GM10847 (cell line): ENCODE results near the gene ITGAX.

ENCODE experiments used
- POLR2A ChIP-seq: IDR thresholded peaks from 2 replicates; pipeline ENCODE4 v1.6.1; 2011; ENCODE audit not compliant: insufficient read length; ENCODE audit errors: extremely low read depth

ITGAX gene

DNA sequence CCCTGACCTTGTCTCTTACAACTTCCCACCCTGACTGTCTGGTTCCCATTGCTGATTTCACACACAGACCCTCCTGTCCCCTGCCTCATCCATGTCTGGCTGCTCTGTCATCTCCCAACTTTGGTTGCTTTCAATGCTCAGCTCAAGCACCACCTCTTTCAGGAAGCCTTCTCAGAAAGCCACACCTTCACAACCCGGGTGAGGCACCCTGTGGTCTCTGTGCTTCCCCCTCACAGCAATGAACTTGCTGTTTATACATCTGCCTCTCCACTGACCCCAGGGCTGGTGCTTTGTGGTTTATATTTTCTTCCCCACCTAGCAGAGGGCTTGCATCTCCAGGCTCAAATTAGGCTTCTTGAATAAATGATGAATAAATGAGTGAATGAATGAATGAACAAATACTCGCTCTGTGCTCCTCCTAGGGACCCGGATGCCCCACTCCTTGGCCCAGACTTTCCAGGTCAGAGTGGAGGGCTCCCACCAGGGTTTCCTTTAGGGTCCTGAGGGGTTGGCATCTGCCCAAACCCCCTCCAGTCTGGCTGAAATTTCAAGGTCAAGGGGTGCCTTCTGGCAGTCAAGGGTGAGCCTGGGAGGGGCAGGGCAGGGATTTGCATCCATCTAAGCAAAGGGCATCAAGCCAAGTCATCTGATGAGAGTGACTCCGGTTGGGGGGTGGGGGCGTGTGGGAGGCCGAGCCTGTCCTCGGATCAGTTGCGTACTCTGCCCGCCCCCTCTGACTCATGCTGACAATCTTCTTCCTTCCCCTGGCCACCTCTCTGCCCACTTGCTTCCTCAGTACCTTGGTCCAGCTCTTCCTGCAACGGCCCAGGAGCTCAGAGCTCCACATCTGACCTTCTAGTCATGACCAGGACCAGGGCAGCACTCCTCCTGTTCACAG, at the start of gene ITGAX:
TSS of gene ITGAX (plus strand) at position 783 of the 898 bp plus-strand sequence. CDS start at position 862, 79 bp downstream.
- no peak for TF ChIP-seq POLR2A

DNA sequence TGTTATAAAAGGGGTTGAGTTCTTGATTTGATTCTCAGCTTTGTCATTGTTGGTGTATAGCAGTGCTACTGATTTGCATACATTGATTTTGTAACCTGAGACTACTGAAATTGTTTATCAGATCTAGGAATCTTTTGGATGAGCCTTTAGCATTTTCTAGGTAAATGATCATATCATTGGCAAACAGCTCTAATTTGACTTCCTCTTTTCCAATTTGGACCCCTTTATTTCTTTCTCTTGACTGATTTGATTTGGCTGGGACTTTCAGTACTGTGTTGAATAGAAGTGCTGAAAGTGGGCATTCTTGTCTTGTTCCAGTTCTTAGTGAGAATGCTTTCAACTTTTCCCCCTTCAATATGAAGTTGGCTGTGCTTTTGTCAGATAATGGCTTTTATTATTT, 49.8 kb upstream of the ITGAX start:
- TF ChIP-seq POLR2A: no peak

DNA sequence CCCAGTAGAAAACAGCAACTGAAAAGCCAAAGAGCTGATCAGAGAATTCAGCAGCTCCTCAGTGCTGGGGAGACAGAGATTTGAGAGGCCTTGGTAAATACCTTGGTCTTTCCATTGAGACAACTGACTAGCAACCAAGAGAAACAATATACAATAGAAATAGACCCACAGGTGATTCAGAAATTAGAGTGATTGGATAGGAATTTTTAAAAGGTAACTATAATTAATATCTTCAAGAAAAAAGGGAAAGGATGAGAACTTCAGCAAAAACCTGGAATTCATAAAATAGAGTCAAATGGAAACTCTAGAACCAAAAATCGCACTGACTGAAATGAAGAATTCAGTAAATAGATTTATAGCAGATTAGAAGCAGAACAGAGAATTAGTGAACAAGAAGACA, 32.5 kb upstream of the ITGAX start:
- TF ChIP-seq POLR2A: no peak

DNA sequence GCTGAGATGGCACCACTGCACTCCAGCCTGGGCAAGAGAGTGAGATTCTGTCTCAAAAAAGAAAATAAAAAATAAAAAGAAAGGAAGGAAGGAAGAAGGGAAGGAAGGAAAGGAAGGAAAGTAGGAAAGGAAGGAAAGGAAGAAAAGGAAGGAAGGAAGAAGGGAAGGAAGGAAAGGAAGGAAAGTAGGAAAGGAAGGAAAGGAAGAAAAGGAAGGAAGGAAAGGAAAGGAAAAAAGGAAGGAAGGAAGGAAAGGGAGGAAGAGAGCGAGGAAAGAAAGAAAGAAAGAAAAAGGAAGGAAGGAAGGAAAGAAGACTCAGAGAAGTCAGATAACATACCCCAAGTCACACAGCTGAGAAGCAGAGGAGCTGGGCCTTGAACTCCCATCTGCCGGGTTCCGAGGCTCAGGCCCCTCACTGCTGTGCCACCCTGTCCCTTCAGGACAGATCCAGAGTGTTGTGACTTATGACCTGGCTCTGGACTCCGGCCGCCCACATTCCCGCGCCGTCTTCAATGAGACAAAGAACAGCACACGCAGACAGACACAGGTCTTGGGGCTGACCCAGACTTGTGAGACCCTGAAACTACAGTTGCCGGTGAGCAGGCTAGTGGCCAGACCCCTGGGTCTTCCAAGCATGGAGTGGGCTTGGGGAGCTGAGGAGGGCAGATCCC, 30.9 kb upstream of the ITGAX start:
- no peak for TF ChIP-seq POLR2A

DNA sequence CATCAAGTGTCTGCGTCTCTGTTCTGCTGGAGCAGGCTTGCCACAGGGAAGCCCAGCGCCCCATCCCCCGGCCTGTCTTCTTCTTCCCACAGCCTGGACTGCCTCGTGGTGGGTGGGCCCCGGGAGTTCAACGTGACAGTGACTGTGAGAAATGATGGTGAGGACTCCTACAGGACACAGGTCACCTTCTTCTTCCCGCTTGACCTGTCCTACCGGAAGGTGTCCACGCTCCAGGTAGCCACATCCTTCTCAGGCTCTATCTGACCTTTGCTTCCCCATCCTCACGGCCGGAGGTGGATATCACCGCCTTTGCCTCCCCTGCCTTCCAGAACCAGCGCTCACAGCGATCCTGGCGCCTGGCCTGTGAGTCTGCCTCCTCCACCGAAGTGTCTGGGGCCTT, 29.8 kb upstream of the ITGAX start:
- no peak for TF ChIP-seq POLR2A

DNA sequence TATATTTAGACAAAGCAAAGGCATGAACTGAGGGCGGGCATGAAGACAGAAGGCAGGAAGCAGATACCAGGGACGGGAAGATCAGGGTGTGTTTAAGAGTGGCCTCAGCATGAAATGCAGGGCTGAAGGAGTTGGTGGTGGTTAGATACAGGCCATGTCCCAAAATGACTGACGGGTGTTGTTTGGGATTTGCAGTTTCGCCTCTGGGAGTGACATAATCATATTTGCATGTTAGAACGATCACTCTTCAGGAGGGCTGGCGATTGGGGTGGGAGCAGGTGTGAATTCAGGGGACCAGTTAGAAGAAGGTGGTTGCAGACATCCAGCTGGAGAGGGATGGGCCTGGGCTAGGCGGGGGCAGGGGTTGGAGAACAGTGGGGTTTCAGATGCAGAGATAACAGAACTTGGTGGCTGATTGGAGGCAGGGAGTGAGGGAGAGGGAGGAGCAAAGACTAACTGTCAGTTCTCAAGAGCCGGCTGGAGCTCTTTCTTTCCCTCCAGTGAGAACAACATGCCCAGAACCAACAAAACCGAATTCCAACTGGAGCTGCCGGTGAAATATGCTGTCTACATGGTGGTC, 27.2 kb upstream of the ITGAX start:
- no peak for TF ChIP-seq POLR2A

DNA sequence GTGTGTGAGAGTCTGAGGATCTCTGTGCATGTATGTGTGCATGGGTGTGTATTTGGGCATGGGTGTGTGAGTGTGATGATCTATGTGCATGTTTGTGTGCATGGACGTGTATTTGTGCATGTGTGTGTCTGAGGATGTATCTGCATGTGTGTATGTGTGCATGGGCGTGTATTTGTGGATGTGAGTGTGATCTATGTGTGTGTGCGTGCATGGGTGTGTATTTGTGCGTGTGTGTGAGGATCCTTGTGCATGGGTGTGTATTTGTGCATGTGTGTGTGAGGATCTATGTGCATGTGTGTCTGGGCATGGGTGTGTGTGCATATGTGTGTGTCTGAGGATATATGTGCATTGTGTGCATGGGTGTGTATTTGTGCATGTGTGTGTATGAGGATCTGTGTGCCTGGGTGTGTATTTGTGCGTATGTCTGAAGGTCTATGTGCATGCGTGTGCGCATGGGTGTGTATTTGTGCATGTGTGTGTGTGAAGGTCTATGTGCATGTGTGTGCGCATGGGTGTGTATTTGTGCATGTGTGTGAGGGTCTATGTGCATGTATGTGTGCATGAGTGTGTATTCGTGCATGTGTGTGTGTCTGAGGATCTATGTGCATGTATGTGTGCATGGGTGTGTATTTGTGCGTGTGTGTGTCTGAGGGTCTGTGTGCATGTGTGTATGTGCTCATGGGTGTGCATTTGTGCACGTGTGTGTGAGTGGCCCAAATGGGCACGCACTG, 26.5 kb upstream of the ITGAX start:
- no peak for TF ChIP-seq POLR2A

DNA sequence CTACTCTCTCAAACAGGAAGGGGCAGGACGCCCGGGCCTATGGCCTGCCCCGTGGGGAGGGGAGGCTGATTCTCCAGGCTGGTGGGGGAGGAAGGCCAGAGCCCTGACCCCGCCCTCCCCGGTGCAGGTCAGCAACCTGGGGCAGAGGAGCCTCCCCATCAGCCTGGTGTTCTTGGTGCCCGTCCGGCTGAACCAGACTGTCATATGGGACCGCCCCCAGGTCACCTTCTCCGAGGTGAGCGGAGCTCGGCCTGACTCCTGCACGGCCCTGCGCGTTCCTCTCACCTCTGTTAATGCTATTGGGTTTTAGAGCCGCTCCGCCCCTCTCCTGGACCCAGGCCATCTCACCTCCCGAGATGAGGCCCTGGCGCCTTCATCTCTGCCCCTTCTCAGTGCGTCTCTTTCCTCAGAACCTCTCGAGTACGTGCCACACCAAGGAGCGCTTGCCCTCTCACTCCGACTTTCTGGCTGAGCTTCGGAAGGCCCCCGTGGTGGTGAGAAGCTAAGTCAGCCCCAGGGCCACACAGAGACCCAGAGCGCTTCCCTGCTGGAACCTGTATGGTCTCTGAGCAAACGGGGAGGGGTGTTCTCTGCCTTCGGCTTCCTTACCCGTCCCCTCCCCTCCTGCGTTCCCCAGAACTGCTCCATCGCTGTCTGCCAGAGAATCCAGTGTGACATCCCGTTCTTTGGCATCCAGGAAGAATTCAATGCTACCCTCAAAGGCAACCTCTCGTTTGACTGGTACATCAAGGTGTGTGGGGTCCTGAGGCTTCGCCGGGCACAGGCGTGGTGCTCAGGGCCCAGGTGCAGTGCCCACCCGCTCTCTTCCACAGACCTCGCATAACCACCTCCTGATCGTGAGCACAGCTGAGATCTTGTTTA, 25.1 kb upstream of the ITGAX start:
- no peak for TF ChIP-seq POLR2A

DNA sequence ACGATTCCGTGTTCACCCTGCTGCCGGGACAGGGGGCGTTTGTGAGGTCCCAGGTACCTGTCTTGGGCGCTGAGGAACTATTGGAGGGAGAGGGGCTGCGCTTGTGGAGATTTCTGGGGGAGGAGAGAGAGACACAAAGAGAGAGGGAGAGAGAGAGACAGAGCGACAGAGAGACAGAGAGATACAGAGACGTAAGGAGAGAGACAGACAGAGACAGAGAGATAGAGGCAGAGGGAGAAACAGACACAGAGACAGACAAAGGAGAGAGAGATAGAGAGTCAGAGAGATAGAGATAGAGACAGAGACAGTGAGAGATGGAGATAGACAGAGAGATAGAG, 24.5 kb upstream of the ITGAX start:
- TF ChIP-seq POLR2A: no peak

DNA sequence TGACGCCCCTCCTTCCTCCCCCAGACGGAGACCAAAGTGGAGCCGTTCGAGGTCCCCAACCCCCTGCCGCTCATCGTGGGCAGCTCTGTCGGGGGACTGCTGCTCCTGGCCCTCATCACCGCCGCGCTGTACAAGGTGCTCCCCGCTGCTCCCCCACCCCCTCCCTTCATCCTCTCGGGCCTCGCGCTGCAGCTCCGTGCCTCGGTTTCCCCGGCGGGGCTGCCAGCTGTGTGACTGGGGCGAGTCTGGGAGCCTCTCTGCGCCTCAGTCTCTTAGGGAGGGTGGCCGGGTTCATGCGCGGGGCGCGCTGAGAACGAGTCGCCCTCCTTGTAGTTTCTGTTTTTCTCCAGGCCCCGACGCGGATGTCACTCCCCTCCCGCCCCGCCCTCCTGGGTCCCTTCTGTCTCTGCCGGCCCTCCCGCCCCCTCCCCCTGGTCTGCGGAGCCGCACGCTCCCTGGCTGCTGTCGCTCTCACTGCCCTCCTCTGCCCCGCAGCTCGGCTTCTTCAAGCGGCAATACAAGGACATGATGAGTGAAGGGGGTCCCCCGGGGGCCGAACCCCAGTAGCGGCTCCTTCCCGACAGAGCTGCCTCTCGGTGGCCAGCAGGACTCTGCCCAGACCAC, 23.7 kb upstream of the ITGAX start:
- TF ChIP-seq POLR2A: no peak

DNA sequence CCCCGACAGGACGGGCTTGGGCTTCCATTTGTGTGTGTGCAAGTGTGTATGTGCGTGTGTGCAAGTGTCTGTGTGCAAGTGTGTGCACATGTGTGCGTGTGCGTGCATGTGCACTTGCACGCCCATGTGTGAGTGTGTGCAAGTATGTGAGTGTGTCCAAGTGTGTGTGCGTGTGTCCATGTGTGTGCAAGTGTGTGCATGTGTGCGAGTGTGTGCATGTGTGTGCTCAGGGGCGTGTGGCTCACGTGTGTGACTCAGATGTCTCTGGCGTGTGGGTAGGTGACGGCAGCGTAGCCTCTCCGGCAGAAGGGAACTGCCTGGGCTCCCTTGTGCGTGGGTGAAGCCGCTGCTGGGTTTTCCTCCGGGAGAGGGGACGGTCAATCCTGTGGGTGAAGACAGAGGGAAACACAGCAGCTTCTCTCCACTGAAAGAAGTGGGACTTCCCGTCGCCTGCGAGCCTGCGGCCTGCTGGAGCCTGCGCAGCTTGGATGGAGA, 23.1 kb upstream of the ITGAX start:
- TF ChIP-seq POLR2A: no peak

DNA sequence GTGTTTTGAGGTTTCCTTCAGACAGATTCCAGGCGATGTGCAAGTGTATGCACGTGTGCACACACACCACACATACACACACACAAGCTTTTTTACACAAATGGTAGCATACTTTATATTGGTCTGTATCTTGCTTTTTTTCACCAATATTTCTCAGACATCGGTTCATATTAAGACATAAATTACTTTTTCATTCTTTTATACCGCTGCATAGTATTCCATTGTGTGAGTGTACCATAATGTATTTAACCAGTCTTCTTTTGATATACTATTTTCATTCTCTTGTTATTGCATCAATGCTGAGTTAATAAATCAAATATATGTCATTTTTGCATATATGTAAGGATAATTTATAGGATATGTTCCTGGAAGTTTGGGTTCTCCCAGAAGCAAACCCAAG, 22.4 kb upstream of the ITGAX start:
- no peak for TF ChIP-seq POLR2A

DNA sequence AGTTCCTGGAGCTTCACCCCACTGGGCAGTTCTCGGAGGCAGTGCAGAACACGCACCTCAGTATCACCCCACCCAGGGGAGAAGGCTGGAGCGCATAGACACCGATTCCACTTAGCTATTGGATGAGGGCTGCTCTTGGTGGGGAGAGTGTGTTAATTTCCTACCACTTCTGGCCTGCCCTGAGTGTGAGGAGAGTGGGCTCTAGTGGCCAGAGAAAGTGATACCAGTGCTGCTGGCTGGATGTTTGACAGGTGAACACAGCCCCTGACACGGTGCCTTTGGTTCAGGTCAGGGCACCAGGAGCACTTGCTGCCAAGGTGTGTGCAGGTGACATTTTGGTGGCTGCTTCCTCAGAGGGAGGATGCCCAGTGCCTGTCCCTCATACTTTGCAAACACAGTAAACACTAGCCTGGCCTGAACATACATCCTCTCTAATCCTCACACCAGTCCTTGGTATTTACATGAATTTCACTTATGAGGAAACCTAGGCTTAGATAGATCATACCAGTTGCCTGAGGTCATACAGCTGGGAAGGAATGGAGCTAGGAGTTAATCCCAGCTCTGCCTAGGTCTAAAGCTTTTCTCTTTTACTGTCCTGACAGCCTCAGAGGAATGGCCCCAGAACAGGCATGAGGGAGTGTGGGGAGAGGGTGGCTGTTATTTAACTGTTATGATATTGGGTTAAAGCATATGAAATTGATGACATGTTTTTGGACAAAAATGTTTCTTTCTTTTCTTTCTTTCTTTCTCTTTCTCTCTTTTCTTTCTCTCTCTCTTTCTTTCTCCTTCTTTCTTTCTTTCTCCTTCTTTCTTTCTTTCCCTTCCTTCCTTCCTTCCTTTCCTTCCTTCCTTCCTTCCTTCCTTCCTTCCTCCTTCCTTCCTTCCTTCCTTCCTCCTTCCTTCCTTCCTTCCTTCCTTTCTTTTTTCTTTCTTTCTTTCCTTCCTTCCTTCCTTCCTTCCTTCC, 21.0 kb upstream of the ITGAX start:
- no peak for TF ChIP-seq POLR2A
